Esophagus squamous epithelium (tissue), 4 donors: ENCODE measurements around the gene CNTNAP2.

Source experiments
- CTCF ChIP-seq, 6 experiments: fragments of 450-650 bp in 4 of 6; fragments of 200-600 bp in 2 of 6; sonication (generic) in 2 of 6; IDR thresholded peaks; one replicate each; pipeline ENCODE4 v1.5.1; 2016 to 2019; ENCODE audit warnings: antibody characterized with exemption in 6 of 6, mild to moderate bottlenecking in 4 of 6, moderate library complexity in 4 of 6
- POLR2A ChIP-seq, 4 donors: fragments of 450-650 bp; IDR thresholded peaks; one replicate each; pipeline ENCODE4 v1.6.1; 2017; ENCODE audit warnings: antibody characterized with exemption in 4 of 4, mild to moderate bottlenecking in 4 of 4, moderate library complexity in 3 of 4

GRCh38 chr7:146514304-146514703, 397.7 kb downstream of the CNTNAP2 start:
- TF ChIP-seq CTCF (IDR thresholded peaks at IDR 0.05) (no peak), POLR2A (IDR thresholded peaks at IDR 0.05) (no peak)
